Upper lobe of right lung (tissue), 1 donor: ENCODE measurements around the gene GRIN2C. TPM values are rescaled to one million over a fixed set of nuclear protein-coding genes. Genes with fewer than 3 reads are reported as not detected.

ENCODE experiments used
- ATAC-seq: fragments of 200-7000 bp; cut with Tn5 transposase; one replicate; pipeline ENCODE4 v1.9.1; 2020; ENCODE audit warnings: mild to moderate bottlenecking, moderate library complexity
- DNase-seq: peaks from one replicate; pipeline ENCODE4 v3.0.0-alpha.2; 2020
- H3K27ac ChIP-seq: fragments of 200-600 bp; one replicate; pipeline ENCODE4 v1.8.0; 2022
- H3K27me3 ChIP-seq: fragments of 200-600 bp; one replicate; pipeline ENCODE4 v1.8.0; 2022; ENCODE audit warnings: mild to moderate bottlenecking
- H3K36me3 ChIP-seq: fragments of 200-600 bp; one replicate; pipeline ENCODE4 v1.8.0; 2022
- H3K4me1 ChIP-seq: fragments of 200-600 bp; one replicate; pipeline ENCODE4 v1.8.0; 2022
- H3K4me3 ChIP-seq: fragments of 200-600 bp; one replicate; pipeline ENCODE4 v1.8.0; 2022; ENCODE audit warnings: mild to moderate bottlenecking
- H3K9me3 ChIP-seq: fragments of 200-600 bp; one replicate; pipeline ENCODE4 v1.8.0; 2022
- CTCF ChIP-seq: fragments of 200-600 bp; IDR thresholded peaks from one replicate; pipeline ENCODE4 v1.8.0; 2022; ENCODE audit warnings: antibody characterized with exemption
- intact Hi-C: fragments of 100-400 bp; cut with DNase I; formaldehyde crosslinking; loops from one replicate; pipeline ENCODE4 v1.11.0; 2022
- total RNA-seq: library from RNA; stranded (reverse); fragmentation: NEBNext Ultra II Directional; extraction: Animal tissue kit (Norgen Biotek cat#: 25700); gene quantifications from one replicate; pipeline ENCODE4 v1.2.1, GENCODE V29; 2021
- donor health status: DM: no; HTN: yes; CAD: no; lungs with severe emphysema.

Gene GRIN2C
- total RNA-seq, 1 donor from 2014 or later: not detected

DNA sequence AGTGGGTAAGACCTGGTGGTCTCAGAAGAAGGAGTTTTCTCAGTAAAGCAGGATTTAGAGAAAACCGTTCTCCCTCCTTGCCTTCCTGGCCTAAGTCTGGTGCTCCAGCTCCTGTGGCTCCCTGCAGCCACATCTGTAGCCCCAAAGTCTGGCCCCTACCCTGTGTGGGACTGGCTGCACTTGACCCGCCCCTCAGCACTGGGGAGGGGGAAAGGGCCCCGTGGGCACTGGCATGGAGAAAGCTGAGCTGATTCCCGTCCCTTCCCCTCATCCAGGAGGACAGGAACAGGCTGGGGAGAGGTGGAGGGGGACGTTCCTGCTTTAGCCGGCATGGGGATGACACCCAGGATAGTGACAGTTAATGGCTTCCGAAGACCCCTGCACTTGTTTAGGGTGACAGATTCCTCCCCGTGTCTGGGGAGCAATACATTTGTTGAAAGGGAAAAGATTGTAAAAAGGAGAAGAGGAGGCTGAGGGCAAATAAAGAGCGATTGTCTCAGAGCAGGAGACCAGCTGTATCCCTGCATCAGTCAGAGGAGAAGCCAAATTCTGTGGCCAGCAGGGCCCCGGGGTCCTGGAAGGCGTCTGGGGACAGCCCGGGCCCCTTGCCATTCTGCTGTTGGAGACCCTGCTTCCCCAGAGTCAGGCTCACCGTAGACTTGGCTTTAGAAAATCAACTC, 37.9 kb downstream of the GRIN2C start:
- no peak overlapping the region for H3K27ac ChIP-seq
- peaks cover 15% of the 10 kb centered on the region for H3K36me3 ChIP-seq
- H3K4me3 ChIP-seq: no peak overlapping the region
- H3K9me3 ChIP-seq: no peaks in the 10 kb centered on the region
- no peak for TF ChIP-seq CTCF
- no peak for DNase-seq
- intact Hi-C loops: no loop called here
- H3K27me3 ChIP-seq: no peaks in the 10 kb centered on the region
- no peak for ATAC-seq
- H3K4me1 ChIP-seq: no peaks in the 10 kb centered on the region

DNA sequence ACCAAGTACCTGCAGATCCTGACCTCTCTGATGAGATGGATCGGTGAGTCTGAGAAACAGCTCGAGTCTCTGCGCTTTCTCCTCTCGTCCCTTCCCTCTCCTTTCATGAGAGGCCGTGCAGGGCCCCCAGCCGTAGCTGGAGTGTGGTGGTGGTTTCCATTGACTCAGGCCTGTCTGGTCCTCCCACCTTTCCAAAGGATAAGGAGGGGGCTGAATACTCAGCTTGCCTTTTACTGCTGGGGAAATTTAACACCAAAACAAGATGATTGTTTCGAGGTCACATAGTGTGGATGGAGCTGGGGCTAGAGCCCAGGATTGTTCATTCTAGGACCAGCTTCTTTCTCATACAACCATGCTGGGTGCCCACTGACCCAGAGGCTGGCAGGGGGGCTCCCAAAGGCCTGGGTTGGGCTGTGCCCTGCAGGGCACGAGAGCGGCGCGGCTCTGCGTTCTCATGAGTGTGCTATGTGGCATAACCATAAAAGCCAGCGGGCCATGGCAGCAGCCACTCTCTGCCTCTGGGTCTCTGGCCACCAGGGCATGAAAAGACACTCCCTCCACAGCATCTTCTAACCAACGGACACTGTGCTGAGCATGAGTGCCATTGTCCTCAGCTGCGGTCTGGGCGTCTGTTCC, 39.8 kb downstream of the GRIN2C start:
- ATAC-seq (no peak), DNase-seq (no peak)
- no peak overlapping the region for H3K27ac ChIP-seq
- peaks cover 15% of the 10 kb centered on the region for H3K36me3 ChIP-seq
- no peaks in the 10 kb centered on the region for H3K9me3 ChIP-seq
- H3K4me3 ChIP-seq: no peak overlapping the region
- no peaks in the 10 kb centered on the region for H3K27me3 ChIP-seq
- intact Hi-C loops: no loop called here
- TF ChIP-seq CTCF: no peak
- H3K4me1 ChIP-seq: no peaks in the 10 kb centered on the region

DNA sequence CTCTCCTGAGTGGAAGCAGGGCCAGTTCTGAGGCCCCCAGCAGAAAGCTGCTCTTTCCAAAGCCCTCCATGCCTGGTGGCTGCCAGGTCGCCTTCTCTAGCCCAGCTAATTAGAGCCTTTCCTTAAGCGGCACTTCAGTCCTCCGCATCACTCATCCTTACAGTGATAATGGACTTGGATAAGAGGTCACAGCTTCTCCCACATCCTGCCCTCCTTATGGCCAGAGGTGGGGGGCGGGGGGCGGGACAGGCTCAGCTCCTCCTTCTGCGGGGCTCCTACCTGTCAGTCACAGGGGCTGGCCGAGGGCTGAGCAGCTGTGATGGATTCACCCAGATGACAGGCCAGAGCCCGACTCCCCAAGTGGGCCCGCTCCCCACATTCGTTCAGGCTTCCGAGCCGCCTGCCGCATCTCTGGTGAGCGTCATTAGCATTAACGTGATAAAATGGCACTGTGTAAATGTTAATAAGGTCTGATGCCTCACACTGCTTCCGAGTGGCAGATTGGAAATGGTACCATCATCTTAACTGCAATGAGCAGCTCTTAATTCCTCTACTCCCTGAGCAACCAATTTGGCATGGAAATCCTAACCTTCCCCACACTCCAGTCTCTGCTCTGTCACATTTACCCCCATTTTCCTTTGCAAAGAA, 41.3 kb downstream of the GRIN2C start:
- Histone ChIP-seq H3K27ac (no peak overlapping the region), H3K4me3 (no peak overlapping the region), H3K9me3 (no peaks in the 10 kb centered on the region), H3K4me1 (peaks cover 6% of the 10 kb centered on the region), H3K36me3 (peaks cover 15% of the 10 kb centered on the region), H3K27me3 (no peaks in the 10 kb centered on the region)
- no peak for ATAC-seq
- intact Hi-C loops: no loop called here
- no peak for DNase-seq
- TF ChIP-seq CTCF: no peak

- peaks cover 19% of the 10 kb centered on the region for H3K4me1 ChIP-seq
- no peak overlapping the region for H3K27ac ChIP-seq
- H3K9me3 ChIP-seq: no peaks in the 10 kb centered on the region
- no peak overlapping the region for H3K4me3 ChIP-seq
- DNase-seq (no peak), ATAC-seq (no peak)
- intact Hi-C loops: no loop called here
- no peaks in the 10 kb centered on the region for H3K27me3 ChIP-seq
- TF ChIP-seq CTCF: no peak
- peaks cover 15% of the 10 kb centered on the region for H3K36me3 ChIP-seq
Observed at GRCh38 chr17:74816905-74817620, 42.6 kb downstream of the GRIN2C start.

DNA sequence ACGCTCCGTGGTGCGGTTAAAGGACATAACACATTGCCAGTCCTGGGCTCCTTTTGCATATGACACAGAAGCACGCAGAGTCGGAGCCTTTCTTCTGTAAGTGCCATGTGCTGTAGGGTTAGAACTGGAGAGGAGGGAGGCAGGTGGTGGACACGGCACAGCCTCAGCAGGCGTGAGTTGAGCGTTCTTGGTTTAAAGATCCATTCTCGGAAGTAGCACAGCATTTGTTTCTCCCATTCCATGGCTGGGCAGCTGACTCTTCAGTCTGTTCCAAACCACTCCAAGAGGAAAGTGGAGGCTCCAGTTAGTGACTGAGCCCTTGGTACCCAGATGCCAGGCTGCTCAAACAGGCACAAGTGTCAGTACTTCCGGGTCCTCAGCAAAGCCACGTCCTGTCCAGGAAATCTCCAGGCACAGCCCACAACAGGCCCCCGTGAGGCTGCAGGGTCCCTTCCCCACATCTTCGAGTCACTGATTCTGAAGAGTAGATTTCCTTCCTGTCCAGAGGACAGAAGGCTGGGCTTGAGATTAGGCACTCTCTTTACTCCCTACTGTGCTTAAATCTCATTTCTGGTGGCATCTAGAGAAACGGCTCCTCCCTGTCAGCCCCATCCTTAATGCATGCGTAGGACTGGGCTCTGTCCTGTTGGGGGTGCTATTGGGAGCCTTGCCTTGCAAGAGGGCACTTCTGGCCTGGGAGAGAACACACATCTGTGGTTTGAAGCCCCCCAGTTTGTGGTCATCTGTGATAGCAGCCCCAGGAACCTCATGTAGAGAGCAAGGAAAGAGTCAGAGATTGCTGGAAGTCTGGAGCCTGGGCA, 43.9 kb downstream of the GRIN2C start:
- no peak for TF ChIP-seq CTCF
- Histone ChIP-seq H3K4me3 (no peak overlapping the region), H3K4me1 (peaks cover 19% of the 10 kb centered on the region), H3K27ac (no peak overlapping the region), H3K27me3 (no peaks in the 10 kb centered on the region), H3K9me3 (no peaks in the 10 kb centered on the region), H3K36me3 (peaks cover 15% of the 10 kb centered on the region)
- DNase-seq (no peak), ATAC-seq (peak; percentile 44)
- intact Hi-C loops: no loop called here
